H9 (cell line): ENCODE measurements around the gene CKM. TPM values are rescaled to one million over a fixed set of nuclear protein-coding genes. Genes with fewer than 3 reads are reported as not detected.

Experiments
- DNase-seq: peaks from one replicate; pipeline ENCODE4 v3.0.0-alpha.2; 2017
- H2AFZ ChIP-seq: one replicate; pipeline ENCODE4 v1.6.1; 2013; ENCODE audit warnings: mild to moderate bottlenecking, low read length, control low read depth, moderate library complexity
- H2AK5ac ChIP-seq: 2 replicates; pipeline ENCODE4 v1.6.1; 2013; ENCODE audit warnings: low read length, control low read depth, mixed read lengths; ENCODE audit not compliant: insufficient read length
- H2BK120ac ChIP-seq: one replicate; pipeline ENCODE4 v1.6.1; 2013; ENCODE audit warnings: low read depth, mild to moderate bottlenecking, low read length, control low read depth, inconsistent platforms; ENCODE audit not compliant: poor library complexity, severe bottlenecking
- H2BK12ac ChIP-seq: 2 replicates; pipeline ENCODE4 v1.6.1; 2013; ENCODE audit warnings: low read length, control low read depth, mixed read lengths, low read depth; ENCODE audit not compliant: insufficient read length
- H2BK15ac ChIP-seq: 2 replicates; pipeline ENCODE4 v1.6.1; 2013; ENCODE audit warnings: low read depth, low read length, control low read depth
- H2BK20ac ChIP-seq: one replicate; pipeline ENCODE4 v1.6.1; 2013; ENCODE audit warnings: low read depth, mild to moderate bottlenecking, low read length, control low read depth, inconsistent platforms; ENCODE audit not compliant: poor library complexity, severe bottlenecking
- H2BK5ac ChIP-seq: 2 replicates; pipeline ENCODE4 v1.6.1; 2013; ENCODE audit warnings: low read length, control low read depth, mixed read lengths; ENCODE audit not compliant: insufficient read length
- H3K14ac ChIP-seq: 2 replicates; pipeline ENCODE4 v1.6.1; 2013; ENCODE audit warnings: low read length, control low read depth; ENCODE audit not compliant: insufficient read depth
- H3K18ac ChIP-seq: 2 replicates; pipeline ENCODE4 v1.6.1; 2013; ENCODE audit warnings: low read depth, mild to moderate bottlenecking, mixed read lengths, low read length, control low read depth; ENCODE audit not compliant: insufficient read length
- H3K23ac ChIP-seq: 2 replicates; pipeline ENCODE4 v1.6.1; 2013; ENCODE audit warnings: low read length, control low read depth, mixed read lengths, low read depth; ENCODE audit not compliant: insufficient read length
- H3K23me2 ChIP-seq: 2 replicates; pipeline ENCODE4 v1.6.1; 2013; ENCODE audit warnings: low read depth, mild to moderate bottlenecking, mixed read lengths, low read length, control low read depth; ENCODE audit not compliant: insufficient read length, poor library complexity, severe bottlenecking
- H3K27ac ChIP-seq: 2 replicates; pipeline ENCODE4 v1.5.1; 2013; ENCODE audit warnings: low read length, control low read depth, mixed read lengths, low read depth; ENCODE audit not compliant: insufficient read length
- H3K27me3 ChIP-seq: 2 replicates; pipeline ENCODE4 v1.6.1; 2013; ENCODE audit warnings: low read length, control low read depth, inconsistent platforms; ENCODE audit not compliant: insufficient read depth
- H3K4ac ChIP-seq: 2 replicates; pipeline ENCODE4 v1.6.1; 2013; ENCODE audit warnings: low read depth, mild to moderate bottlenecking, control low read depth, inconsistent platforms, low read length, moderate library complexity
- H3K4me1 ChIP-seq: 2 replicates; pipeline ENCODE4 v1.6.1; 2013; ENCODE audit warnings: low read length, control low read depth, inconsistent platforms; ENCODE audit not compliant: insufficient read depth
- H3K4me2 ChIP-seq: 2 replicates; pipeline ENCODE4 v1.6.1; 2013; ENCODE audit warnings: low read length, control low read depth, mixed read lengths; ENCODE audit not compliant: insufficient read length, insufficient read depth
- H3K56ac ChIP-seq: 2 replicates; pipeline ENCODE4 v1.6.1; 2013; ENCODE audit warnings: low read depth, mild to moderate bottlenecking, mixed read lengths, low read length, control low read depth; ENCODE audit not compliant: insufficient read length
- H3K79me1 ChIP-seq: 2 replicates; pipeline ENCODE4 v1.6.1; 2013; ENCODE audit warnings: low read depth, mild to moderate bottlenecking, moderate library complexity, low read length, control low read depth, inconsistent platforms; ENCODE audit not compliant: insufficient read depth, poor library complexity, severe bottlenecking
- H3K79me2 ChIP-seq: 2 replicates; pipeline ENCODE4 v1.6.1; 2013; ENCODE audit warnings: low read length, control low read depth, inconsistent platforms; ENCODE audit not compliant: insufficient read depth
- H3K9ac ChIP-seq: 2 replicates; pipeline ENCODE4 v1.6.1; 2013; ENCODE audit warnings: low read length, control low read depth, mixed read lengths; ENCODE audit not compliant: insufficient read length; ENCODE audit errors: extremely low read depth
- H3K9me3 ChIP-seq: one replicate; pipeline ENCODE4 v1.6.1; 2013; ENCODE audit warnings: low read depth, low read length, inconsistent platforms; ENCODE audit not compliant: control insufficient read depth
- H3T11ph ChIP-seq: one replicate; pipeline ENCODE4 v1.6.1; 2013; ENCODE audit warnings: mild to moderate bottlenecking, low read length, control low read depth, inconsistent platforms
- H4K20me1 ChIP-seq: one replicate; pipeline ENCODE4 v1.6.1; 2013; ENCODE audit not compliant: control insufficient read depth, insufficient read length, insufficient read depth
- H4K5ac ChIP-seq: 2 replicates; pipeline ENCODE4 v1.6.1; 2013; ENCODE audit warnings: low read depth, mild to moderate bottlenecking, mixed read lengths, low read length, control low read depth; ENCODE audit not compliant: insufficient read length
- H4K8ac ChIP-seq: replicated peaks from 2 replicates; pipeline ENCODE4 v1.6.1; 2013; ENCODE audit warnings: low read length, control low read depth, mixed read lengths, low read depth; ENCODE audit not compliant: insufficient read length
- H4K91ac ChIP-seq: 2 replicates; pipeline ENCODE4 v1.6.1; 2013; ENCODE audit warnings: low read depth, mild to moderate bottlenecking, moderate library complexity, mixed read lengths, low read length, control low read depth; ENCODE audit not compliant: insufficient read length
- H3K27ac Mint-ChIP-seq, 3 experiments: 2 replicates in 2 of 3; 3 replicates in 1 of 3; pipeline ENCODE4 v1.8.0; 2020 to 2021; ENCODE audit warnings: mixed read lengths in 3 of 3, mild to moderate bottlenecking in 1 of 3, moderate library complexity in 1 of 3
- H3K27me3 Mint-ChIP-seq: 2 replicates; pipeline ENCODE4 v1.8.0; 2021; ENCODE audit warnings: low read depth, mild to moderate bottlenecking, moderate library complexity, mixed read lengths
- H3K36me3 Mint-ChIP-seq, 3 experiments: 2 replicates in 2 of 3; 3 replicates in 1 of 3; pipeline ENCODE4 v1.8.0; 2020 to 2021; ENCODE audit warnings: low read depth in 3 of 3, mixed read lengths in 3 of 3; ENCODE audit not compliant: insufficient read depth in 1 of 3
- H3K4me1 Mint-ChIP-seq, 2 experiments: 2 replicates each; pipeline ENCODE4 v1.8.0; 2020; ENCODE audit warnings: mixed read lengths in 2 of 2
- H3K4me3 Mint-ChIP-seq, 2 experiments: 2 replicates in 1 of 2; 3 replicates in 1 of 2; pipeline ENCODE4 v1.8.0; 2020 to 2021; ENCODE audit warnings: mild to moderate bottlenecking in 2 of 2, mixed read lengths in 2 of 2, moderate library complexity in 1 of 2
- H3K9me3 Mint-ChIP-seq, 2 experiments: 2 replicates in 1 of 2; 3 replicates in 1 of 2; pipeline ENCODE4 v1.8.0; 2020; ENCODE audit warnings: mild to moderate bottlenecking in 2 of 2, mixed read lengths in 2 of 2, moderate library complexity in 1 of 2
- CTCF ChIP-seq: fragments of 200-600 bp; sonication (generic); conservative IDR thresholded peaks from 3 replicates; pipeline ENCODE4 v1.8.0; 2021; ENCODE audit warnings: antibody characterized with exemption, mild to moderate bottlenecking
- WGBS: extraction: QIAGEN DNeasy Blood & Tissue Kit; methylation state at CpG from one replicate; pipeline ENCODE4 v1.1.7; 2013; ENCODE audit warnings: missing lambda C conversion rate, low lambda C conversion rate, mixed read lengths; ENCODE audit not compliant: insufficient read length; ENCODE audit errors: extremely low coverage; 5-methylcytosine and 5-hydroxymethylcytosine counted together
- total RNA-seq: library from RNA; stranded (reverse); gene quantifications from 2 replicates; pipeline ENCODE4 v1.2.1, GENCODE V29; 2021

Gene CKM
- total RNA-seq, 1 experiment from 2014 or later = not detected

- no peak overlapping the region for H4K91ac ChIP-seq
- no CpG with 5 or more reads among the region's 1 CpG for WGBS
- H4K20me1 ChIP-seq = no peaks in the 10 kb centered on the region
- H3K4me3 Mint-ChIP-seq = no peak overlapping the region
- no peaks in the 10 kb centered on the region for H3K27me3 ChIP-seq
- no peak overlapping the region for H4K5ac ChIP-seq
- H3K14ac ChIP-seq = no peak overlapping the region
- H3K4me1 ChIP-seq = no peaks in the 10 kb centered on the region
- H3K9me3 ChIP-seq = no peaks in the 10 kb centered on the region
- no peak overlapping the region for H3K4me2 ChIP-seq
- H3K4me1 Mint-ChIP-seq = no peaks in the 10 kb centered on the region
- H3K4ac ChIP-seq = no peak overlapping the region
- H4K8ac ChIP-seq = no peak overlapping the region
- no peak overlapping the region for H2BK15ac ChIP-seq
- no peaks in the 10 kb centered on the region for H3K79me2 ChIP-seq
- H3K27me3 Mint-ChIP-seq = peaks cover 7% of the 10 kb centered on the region
- no peak overlapping the region for H3T11ph ChIP-seq
- no peak overlapping the region for H2BK120ac ChIP-seq
- no peak overlapping the region for H3K27ac ChIP-seq
- no peak overlapping the region for H3K27ac Mint-ChIP-seq
- no peak overlapping the region for H2BK20ac ChIP-seq
- H2BK5ac ChIP-seq = no peak overlapping the region
- no peak overlapping the region for H3K9ac ChIP-seq
- H3K23me2 ChIP-seq = no peaks in the 10 kb centered on the region
- H3K18ac ChIP-seq = no peak overlapping the region
- H3K56ac ChIP-seq = no peak overlapping the region
- no peak overlapping the region for H2AK5ac ChIP-seq
- no peaks in the 10 kb centered on the region for H3K79me1 ChIP-seq
- no peak for TF ChIP-seq CTCF
- H2BK12ac ChIP-seq = no peak overlapping the region
- no peak overlapping the region for H2AFZ ChIP-seq
- H3K36me3 Mint-ChIP-seq = peaks cover 21 to 46% (median 33%) of the 10 kb centered on the region in 3 experiments
- H3K23ac ChIP-seq = no peak overlapping the region
- DNase-seq = no peak
- H3K9me3 Mint-ChIP-seq = no peaks in the 10 kb centered on the region
These were observed 30.8 kb downstream of the CKM start for GRCh38 chr19:45291834-45292233.
